GM20431 (cell line): ENCODE measurements around the gene WDR81.

Experiments used
- in situ Hi-C: fragments of 300-500 bp; cut with MseI, MboI; formaldehyde crosslinking; loops from one replicate; pipeline ENCODE4 v1.15.0; 2020; ENCODE audit warnings: low sequenced_read_pairs; ENCODE audit not compliant: unreplicated experiment

WDR81 gene

DNA sequence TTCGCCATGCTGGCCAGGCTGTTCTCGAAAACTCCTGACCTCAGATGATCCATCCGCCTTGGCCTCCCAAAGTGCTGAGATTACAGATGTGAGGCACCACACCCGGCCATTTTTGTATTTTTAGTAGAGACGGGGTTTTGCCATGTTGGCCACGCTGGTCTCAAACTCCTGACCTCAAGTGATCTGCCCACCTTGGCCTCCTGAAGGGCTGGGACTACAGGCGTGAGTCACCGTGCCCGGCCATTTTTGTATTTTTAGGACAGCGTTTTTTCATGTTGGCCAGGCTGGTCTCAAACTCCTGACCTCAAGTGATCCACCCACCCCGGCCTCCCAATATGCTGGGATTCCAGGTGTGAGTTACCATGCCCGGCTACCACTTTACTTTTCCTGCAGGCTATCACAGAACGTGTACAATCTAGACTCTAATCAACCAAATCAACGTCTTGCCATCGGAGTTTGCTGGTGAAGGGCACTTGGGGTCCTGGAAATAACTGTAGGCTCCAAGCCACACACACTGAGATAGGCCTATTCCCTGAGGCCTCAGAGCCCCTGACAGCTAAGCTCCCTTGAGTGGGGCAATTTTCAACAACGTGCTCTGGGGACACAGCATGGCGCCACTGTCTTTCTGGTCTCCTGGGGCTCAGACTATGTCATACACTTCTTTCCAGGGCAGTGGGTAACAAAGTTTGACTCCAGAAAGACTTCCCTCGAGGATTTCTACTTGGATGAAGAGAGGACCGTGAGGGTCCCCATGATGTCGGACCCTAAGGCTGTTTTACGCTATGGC, 50.1 kb downstream of the WDR81 start:
- in situ Hi-C loops, result no loop called here

DNA sequence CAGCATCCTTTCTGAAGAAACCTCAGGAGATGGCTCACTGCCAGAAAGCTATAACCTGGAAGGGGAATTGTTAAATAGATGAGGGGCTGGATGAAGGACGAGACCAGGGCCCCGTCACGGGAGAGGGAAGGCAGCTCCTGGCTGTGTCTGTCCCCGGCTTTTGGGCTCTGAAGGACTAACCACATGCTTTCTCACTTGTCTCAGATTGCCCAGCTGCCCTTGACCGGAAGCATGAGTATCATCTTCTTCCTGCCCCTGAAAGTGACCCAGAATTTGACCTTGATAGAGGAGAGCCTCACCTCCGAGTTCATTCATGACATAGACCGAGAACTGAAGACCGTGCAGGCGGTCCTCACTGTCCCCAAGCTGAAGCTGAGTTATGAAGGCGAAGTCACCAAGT, 51.8 kb downstream of the WDR81 start:
- in situ Hi-C loops, result no loop called here

DNA sequence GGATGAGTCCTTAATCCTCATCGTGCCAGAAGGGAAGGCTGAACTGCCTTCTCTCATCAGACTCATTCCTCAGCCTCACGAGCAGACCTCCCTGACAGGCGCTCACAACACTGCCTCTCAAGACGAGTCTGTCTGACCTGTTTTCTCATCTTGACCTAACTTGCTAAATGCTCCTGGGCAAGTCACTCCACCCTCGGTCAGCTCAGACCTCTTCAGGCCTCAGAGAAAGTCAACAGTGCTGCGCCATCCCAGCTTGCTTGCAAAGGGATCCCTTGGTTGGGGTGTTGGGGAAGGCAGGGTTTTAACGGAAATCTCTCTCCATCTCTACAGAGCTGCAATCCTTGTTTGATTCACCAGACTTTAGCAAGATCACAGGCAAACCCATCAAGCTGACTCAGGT, 52.4 kb downstream of the WDR81 start:
- in situ Hi-C loops, result no loop called here

- in situ Hi-C loops, result no loop called here
Measured at GRCh38 chr17:1779571-1780131, 55.1 kb downstream of the WDR81 start.

- in situ Hi-C loops, result no loop called here
Measured at GRCh38 chr17:1782171-1782567, 57.7 kb downstream of the WDR81 start.

- in situ Hi-C loops, result no loop called here
Measured at GRCh38 chr17:1783271-1783670, 58.8 kb downstream of the WDR81 start.

- in situ Hi-C loops, result no loop called here
Measured at GRCh38 chr17:1783834-1784611, 59.5 kb downstream of the WDR81 start.

GRCh38 chr17:1785930-1786329, 61.4 kb downstream of the WDR81 start:
- in situ Hi-C loops, result no loop called here

DNA sequence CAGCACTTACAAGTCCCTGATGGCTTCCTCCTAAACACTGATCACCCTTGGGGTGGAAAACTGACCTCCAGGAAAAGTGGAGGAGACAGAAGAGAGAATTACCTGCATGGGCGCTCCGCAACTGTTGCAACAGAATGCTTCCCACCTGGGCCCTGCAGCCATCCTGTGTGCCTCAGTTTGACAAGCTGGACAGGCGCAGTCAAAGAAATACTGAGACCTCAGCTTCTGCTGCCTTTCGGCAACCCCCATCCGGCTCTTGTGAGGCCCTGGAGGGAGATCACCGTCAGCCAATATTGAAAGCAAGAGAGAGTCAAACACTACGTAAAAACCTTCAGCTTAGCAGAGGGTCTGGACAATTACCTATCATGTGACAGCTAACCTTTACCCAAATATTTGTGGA, 62.2 kb downstream of the WDR81 start:
- in situ Hi-C loops, result no loop called here

DNA sequence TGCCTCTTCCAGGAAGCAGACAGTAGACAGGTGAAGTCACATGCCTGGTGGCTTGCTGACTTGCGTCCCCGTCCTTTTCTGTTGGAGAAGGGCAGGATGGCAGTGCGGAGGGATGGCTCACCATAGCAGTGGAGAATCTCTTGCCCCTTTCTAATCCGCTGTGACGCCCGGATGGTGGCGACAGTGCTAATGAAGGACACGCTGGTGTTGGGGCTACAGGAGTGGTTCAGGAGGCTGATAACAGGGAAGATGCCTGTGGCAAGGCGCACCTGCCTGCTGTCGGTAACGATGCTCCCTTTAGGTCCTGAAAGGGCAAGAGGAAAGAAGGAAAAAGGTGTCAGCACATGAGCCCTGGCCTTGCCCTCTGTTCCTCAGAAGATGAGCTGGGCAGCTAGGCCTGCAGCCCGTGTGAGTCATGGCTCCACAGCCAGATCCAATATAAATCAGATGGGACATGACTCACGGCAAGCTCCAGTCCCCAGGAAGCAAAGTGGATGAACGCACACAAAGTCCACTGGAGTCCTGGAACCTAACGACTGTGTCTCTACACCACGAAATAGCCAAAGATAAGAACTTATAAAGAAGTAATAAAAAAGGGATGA, 62.9 kb downstream of the WDR81 start:
- in situ Hi-C loops, result no loop called here
